ENCODE results near the gene FBXO28. TPM values are rescaled to one million over a fixed set of nuclear protein-coding genes. Genes with fewer than 3 reads are reported as not detected.

The FBXO28 gene
- total and polyA plus RNA-seq, 11 donors, result 5.4 to 24.5 (median 18.9) TPM

- Histone ChIP-seq H3K36me3 (no peaks in the 10 kb centered on the region), H3K9me3 (no peaks in the 10 kb centered on the region), H3K27me3 (peaks cover 0 to 5% (median 0%) of the 10 kb centered on the region in 9 donors), H3K4me1 (no peaks in the 10 kb centered on the region), H3K27ac (no peak overlapping the region), H3K4me3 (no peak overlapping the region)
- intact Hi-C loops (cut with DNase I), result no loop called here
- no peak for ATAC-seq
- 61 to 80% (median 74%) methylated on average over 4 of the region's 4 CpGs for WGBS, 4 donors
- TF ChIP-seq CTCF (IDR thresholded peaks at IDR 0.05) (no peak), POLR2A (IDR thresholded peaks at IDR 0.05) (no peak)
- no peak for DNase-seq
These were observed 31.8 kb upstream of the FBXO28 start for GRCh38 chr1:224082146-224082545.

- no peak for TF ChIP-seq POLR2A (IDR thresholded peaks at IDR 0.05)
- no peak for TF ChIP-seq CTCF (IDR thresholded peaks at IDR 0.05)
- no peaks in the 10 kb centered on the region for H3K9me3 ChIP-seq
- ATAC-seq (no peak), DNase-seq (no peak)
- intact Hi-C loops (cut with DNase I), result no loop called here
- H3K4me1 ChIP-seq, result no peaks in the 10 kb centered on the region
- H3K27me3 ChIP-seq, result peaks cover 0 to 5% (median 0%) of the 10 kb centered on the region in 9 donors
- no peaks in the 10 kb centered on the region for H3K36me3 ChIP-seq
- H3K4me3 ChIP-seq, result no peak overlapping the region
- WGBS, 4 donors, result 62 to 70% (median 68%) methylated on average over 4 of the region's 4 CpGs
- no peak overlapping the region for H3K27ac ChIP-seq
These were observed 29.0 kb upstream of the FBXO28 start for GRCh38 chr1:224084867-224085266.

- ATAC-seq (no peak), DNase-seq (no peak)
- TF ChIP-seq POLR2A (IDR thresholded peaks at IDR 0.05) (no peak), CTCF (IDR thresholded peaks at IDR 0.05) (no peak)
- H3K4me1 ChIP-seq, result no peaks in the 10 kb centered on the region
- H3K27ac ChIP-seq, result no peak overlapping the region
- peaks cover 0 to 5% (median 0%) of the 10 kb centered on the region in 9 donors for H3K27me3 ChIP-seq
- no peaks in the 10 kb centered on the region for H3K9me3 ChIP-seq
- intact Hi-C loops (cut with DNase I), result no loop called here
- no peak overlapping the region for H3K4me3 ChIP-seq
- WGBS, 4 donors, result 84 to 93% (median 91%) methylated on average over 4 of the region's 4 CpGs
- H3K36me3 ChIP-seq, result no peaks in the 10 kb centered on the region
These were observed 28.3 kb upstream of the FBXO28 start for GRCh38 chr1:224085421-224086108.

GRCh38 chr1:224087286-224087794, 26.6 kb upstream of the FBXO28 start:
- no peak for DNase-seq
- peaks cover 0 to 5% (median 0%) of the 10 kb centered on the region in 9 donors for H3K27me3 ChIP-seq
- ATAC-seq, result no peak
- WGBS, 4 donors, result 59 to 64% (median 62%) methylated on average over 2 of the region's 2 CpGs
- H3K36me3 ChIP-seq, result no peaks in the 10 kb centered on the region
- no peak overlapping the region for H3K27ac ChIP-seq
- H3K4me3 ChIP-seq, result no peak overlapping the region
- H3K4me1 ChIP-seq, result no peaks in the 10 kb centered on the region
- no peaks in the 10 kb centered on the region for H3K9me3 ChIP-seq
- TF ChIP-seq POLR2A (IDR thresholded peaks at IDR 0.05) (no peak), CTCF (IDR thresholded peaks at IDR 0.05) (no peak)
- intact Hi-C loops (cut with DNase I), result no loop called here

Measured in heart left ventricle (tissue), 16 donors.